PFSK-1 (cell line): ENCODE results near the gene SUN2.

ENCODE experiments used
- POLR2AphosphoS5 ChIP-seq: IDR thresholded peaks from 2 replicates; pipeline ENCODE4 v1.6.1; 2012; ENCODE audit warnings: low read depth, mild to moderate bottlenecking, control low read depth, low read length, moderate library complexity
- SIN3A ChIP-seq: IDR thresholded peaks from 2 replicates; pipeline ENCODE4 v1.6.1; 2012; ENCODE audit warnings: mild to moderate bottlenecking, low read length, moderate library complexity, borderline replicate concordance; ENCODE audit not compliant: insufficient read depth
- TF ChIP-seq, protein P1 (sequence below), 2 experiments: IDR thresholded peaks; 2 replicates each; pipeline versions ENCODE4 v1.6.1 to v1.8.0; 2011 to 2012; ENCODE audit warnings: low read depth in 2 of 2, low read length in 2 of 2, control low read depth in 1 of 2, inconsistent platforms in 1 of 2, mild to moderate bottlenecking in 1 of 2, moderate library complexity in 1 of 2; ENCODE audit not compliant: insufficient read depth in 1 of 2

- TF ChIP-seq, protein P1, sequence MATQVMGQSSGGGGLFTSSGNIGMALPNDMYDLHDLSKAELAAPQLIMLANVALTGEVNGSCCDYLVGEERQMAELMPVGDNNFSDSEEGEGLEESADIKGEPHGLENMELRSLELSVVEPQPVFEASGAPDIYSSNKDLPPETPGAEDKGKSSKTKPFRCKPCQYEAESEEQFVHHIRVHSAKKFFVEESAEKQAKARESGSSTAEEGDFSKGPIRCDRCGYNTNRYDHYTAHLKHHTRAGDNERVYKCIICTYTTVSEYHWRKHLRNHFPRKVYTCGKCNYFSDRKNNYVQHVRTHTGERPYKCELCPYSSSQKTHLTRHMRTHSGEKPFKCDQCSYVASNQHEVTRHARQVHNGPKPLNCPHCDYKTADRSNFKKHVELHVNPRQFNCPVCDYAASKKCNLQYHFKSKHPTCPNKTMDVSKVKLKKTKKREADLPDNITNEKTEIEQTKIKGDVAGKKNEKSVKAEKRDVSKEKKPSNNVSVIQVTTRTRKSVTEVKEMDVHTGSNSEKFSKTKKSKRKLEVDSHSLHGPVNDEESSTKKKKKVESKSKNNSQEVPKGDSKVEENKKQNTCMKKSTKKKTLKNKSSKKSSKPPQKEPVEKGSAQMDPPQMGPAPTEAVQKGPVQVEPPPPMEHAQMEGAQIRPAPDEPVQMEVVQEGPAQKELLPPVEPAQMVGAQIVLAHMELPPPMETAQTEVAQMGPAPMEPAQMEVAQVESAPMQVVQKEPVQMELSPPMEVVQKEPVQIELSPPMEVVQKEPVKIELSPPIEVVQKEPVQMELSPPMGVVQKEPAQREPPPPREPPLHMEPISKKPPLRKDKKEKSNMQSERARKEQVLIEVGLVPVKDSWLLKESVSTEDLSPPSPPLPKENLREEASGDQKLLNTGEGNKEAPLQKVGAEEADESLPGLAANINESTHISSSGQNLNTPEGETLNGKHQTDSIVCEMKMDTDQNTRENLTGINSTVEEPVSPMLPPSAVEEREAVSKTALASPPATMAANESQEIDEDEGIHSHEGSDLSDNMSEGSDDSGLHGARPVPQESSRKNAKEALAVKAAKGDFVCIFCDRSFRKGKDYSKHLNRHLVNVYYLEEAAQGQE (IDR thresholded peaks at IDR 0.05; ENCODE audit: insufficient read depth in 1 of 2, low read depth in 2 of 2, low read length in 2 of 2): no peak
- TF ChIP-seq POLR2AphosphoS5 (no peak; the same call in 1 of the 2 replicates), SIN3A (no peak)
These were observed 20.7 kb downstream of the SUN2 start for GRCh38 chr22:38735126-38735464.
